Muscle layer of duodenum (tissue), 2 donors: ENCODE data around the gene RIMBP2.

Experiments
- H3K27ac ChIP-seq: one replicate; pipeline ENCODE4 v1.7.0; 2013; ENCODE audit warnings: mild to moderate bottlenecking, low read length
- H3K27me3 ChIP-seq: one replicate; pipeline ENCODE4 v1.7.0; 2013; ENCODE audit warnings: low read depth, mild to moderate bottlenecking, control low read depth, low read length
- H3K36me3 ChIP-seq, 2 donors: one replicate each; pipeline ENCODE4 v1.7.0; 2013; ENCODE audit warnings: low read length in 2 of 2, control low read depth in 1 of 2, mild to moderate bottlenecking in 1 of 2; ENCODE audit not compliant: insufficient read depth in 2 of 2, control insufficient read depth in 1 of 2
- H3K4me1 ChIP-seq, 2 donors: one replicate each; pipeline ENCODE4 v1.7.0; 2013; ENCODE audit warnings: low read length in 2 of 2, mild to moderate bottlenecking in 2 of 2, control low read depth in 1 of 2, moderate library complexity in 1 of 2; ENCODE audit not compliant: insufficient read depth in 2 of 2, control insufficient read depth in 1 of 2
- H3K4me3 ChIP-seq, 2 donors: one replicate each; pipeline ENCODE4 v1.7.0; 2013; ENCODE audit warnings: low read length in 2 of 2, low read depth in 1 of 2, mild to moderate bottlenecking in 1 of 2
- H3K9me3 ChIP-seq, 2 donors: one replicate each; pipeline ENCODE4 v1.7.0; 2013; ENCODE audit warnings: low read length in 2 of 2, control low read depth in 1 of 2, mild to moderate bottlenecking in 1 of 2; ENCODE audit not compliant: control insufficient read depth in 1 of 2
- donor health status: healthy.

Gene RIMBP2

GRCh38 chr12:130540376-130540775 is 175.7 kb downstream of the RIMBP2 start:
- no peak overlapping the region for H3K27ac ChIP-seq
- H3K4me3 ChIP-seq: peak overlapping the region in 1 of 2 donors; percentile 23
- H3K4me1 ChIP-seq: no peaks in the 10 kb centered on the region
- H3K36me3 ChIP-seq: no peaks in the 10 kb centered on the region
- no peaks in the 10 kb centered on the region for H3K27me3 ChIP-seq
- peaks cover 0 to 20% of the 10 kb centered on the region in 2 donors for H3K9me3 ChIP-seq

GRCh38 chr12:130538343-130539095 is 177.6 kb downstream of the RIMBP2 start:
- Histone ChIP-seq H3K36me3 (no peaks in the 10 kb centered on the region), H3K9me3 (peaks cover 0 to 20% of the 10 kb centered on the region in 2 donors), H3K27me3 (no peaks in the 10 kb centered on the region), H3K27ac (no peak overlapping the region), H3K4me1 (no peaks in the 10 kb centered on the region), H3K4me3 (no peak overlapping the region)

- Histone ChIP-seq H3K4me1 (no peaks in the 10 kb centered on the region), H3K27ac (no peak overlapping the region), H3K36me3 (no peaks in the 10 kb centered on the region), H3K27me3 (no peaks in the 10 kb centered on the region), H3K4me3 (no peak overlapping the region), H3K9me3 (peaks cover 0 to 20% of the 10 kb centered on the region in 2 donors)
Observed at GRCh38 chr12:130537655-130538054, 178.4 kb downstream of the RIMBP2 start.

- H3K4me3 ChIP-seq: no peak overlapping the region
- no peaks in the 10 kb centered on the region for H3K27me3 ChIP-seq
- peaks cover 0 to 18% of the 10 kb centered on the region in 2 donors for H3K9me3 ChIP-seq
Observed at GRCh38 chr12:130537051-130537450, 179.0 kb downstream of the RIMBP2 start.

GRCh38 chr12:130530429-130530828 is 185.7 kb downstream of the RIMBP2 start:
- Histone ChIP-seq H3K4me3 (no peak overlapping the region), H3K27ac (no peak overlapping the region), H3K27me3 (no peaks in the 10 kb centered on the region), H3K36me3 (no peaks in the 10 kb centered on the region), H3K9me3 (no peaks in the 10 kb centered on the region), H3K4me1 (no peaks in the 10 kb centered on the region)

More at GRCh38 chr12:130537051-130537450, 179.0 kb downstream of the RIMBP2 start:
- Histone ChIP-seq H3K4me1 (no peaks in the 10 kb centered on the region), H3K27ac (no peak overlapping the region), H3K36me3 (no peaks in the 10 kb centered on the region)

- Histone ChIP-seq H3K4me1 (no peaks in the 10 kb centered on the region), H3K27ac (no peak overlapping the region), H3K27me3 (no peaks in the 10 kb centered on the region), H3K36me3 (no peaks in the 10 kb centered on the region), H3K9me3 (no peaks in the 10 kb centered on the region), H3K4me3 (no peak overlapping the region)
Observed at GRCh38 chr12:130529781-130530180, 186.3 kb downstream of the RIMBP2 start.

GRCh38 chr12:130527239-130527638 is 188.9 kb downstream of the RIMBP2 start:
- no peaks in the 10 kb centered on the region for H3K9me3 ChIP-seq
- no peak overlapping the region for H3K27ac ChIP-seq
- no peaks in the 10 kb centered on the region for H3K27me3 ChIP-seq
- H3K36me3 ChIP-seq: no peaks in the 10 kb centered on the region
- H3K4me3 ChIP-seq: no peak overlapping the region
- no peaks in the 10 kb centered on the region for H3K4me1 ChIP-seq

GRCh38 chr12:130526813-130527212 is 189.3 kb downstream of the RIMBP2 start:
- Histone ChIP-seq H3K4me1 (no peaks in the 10 kb centered on the region), H3K36me3 (no peaks in the 10 kb centered on the region), H3K27ac (no peak overlapping the region), H3K27me3 (no peaks in the 10 kb centered on the region), H3K4me3 (no peak overlapping the region), H3K9me3 (no peaks in the 10 kb centered on the region)

GRCh38 chr12:130525384-130526172 is 190.5 kb downstream of the RIMBP2 start:
- no peaks in the 10 kb centered on the region for H3K9me3 ChIP-seq
- no peaks in the 10 kb centered on the region for H3K4me1 ChIP-seq
- H3K27ac ChIP-seq: no peak overlapping the region
- H3K36me3 ChIP-seq: no peaks in the 10 kb centered on the region
- no peaks in the 10 kb centered on the region for H3K27me3 ChIP-seq
- H3K4me3 ChIP-seq: no peak overlapping the region

GRCh38 chr12:130524759-130525158 is 191.3 kb downstream of the RIMBP2 start:
- H3K4me1 ChIP-seq: no peaks in the 10 kb centered on the region
- no peak overlapping the region for H3K4me3 ChIP-seq
- no peaks in the 10 kb centered on the region for H3K27me3 ChIP-seq
- no peaks in the 10 kb centered on the region for H3K9me3 ChIP-seq
- H3K27ac ChIP-seq: no peak overlapping the region
- no peaks in the 10 kb centered on the region for H3K36me3 ChIP-seq

- Histone ChIP-seq H3K4me1 (no peaks in the 10 kb centered on the region), H3K27me3 (no peaks in the 10 kb centered on the region), H3K9me3 (peaks cover 0 to 2% of the 10 kb centered on the region in 2 donors), H3K27ac (no peak overlapping the region), H3K36me3 (no peaks in the 10 kb centered on the region), H3K4me3 (no peak overlapping the region)
Observed at GRCh38 chr12:130523863-130524614, 192.1 kb downstream of the RIMBP2 start.
